ENCODE data around the gene ZNF598. TPM values are rescaled to one million over a fixed set of nuclear protein-coding genes. Genes with fewer than 3 reads are reported as not detected.
A peak's percentile ranks its signal among the peaks of the same experiment; 100 is the strongest.

ZNF598 gene
- total and polyA plus RNA-seq, 2 of the 13 experiments (the other 11 are each of a cell fraction or from before 2014, with no cell fraction given): 13.5 to 14.2 TPM

GRCh38 chr16:1963806-1964505 lies 45.7 kb downstream of the ZNF598 start (continued):
- TF ChIP-seq ZNF709 (CRISPR knock-in tag; IDR thresholded peaks at IDR 0.05) (0 out of 2 replicates have a peak, but pooled peaks have one; percentile 21), ZSCAN30 (CRISPR knock-in tag; IDR thresholded peaks at IDR 0.05) (no peak), ZFAT (CRISPR knock-in tag; conservative IDR thresholded peaks at IDR 0.05) (no peak), ZNF780A (CRISPR knock-in tag; IDR thresholded peaks at IDR 0.05) (no peak; the same call in 1 of the 2 replicates), CHCHD3 (CRISPR knock-in tag; IDR thresholded peaks at IDR 0.05) (no peak), ZNF451 (CRISPR knock-in tag; IDR thresholded peaks at IDR 0.05) (no peak), DDIT3 (CRISPR knock-in tag; IDR thresholded peaks at IDR 0.05) (no peak), HNF4G (IDR thresholded peaks at IDR 0.05; ENCODE audit: borderline replicate concordance, low read depth, low read length) (no peak), HNF4G (CRISPR knock-in tag; IDR thresholded peaks at IDR 0.05; ENCODE audit: borderline replicate concordance, low read depth) (no peak), POGK (CRISPR knock-in tag; conservative IDR thresholded peaks at IDR 0.05) (no peak; the same call in 1 of the 2 replicates), TSC22D2 (CRISPR knock-in tag; IDR thresholded peaks at IDR 0.05; ENCODE audit: borderline replicate concordance) (no peak), EHMT2 (IDR thresholded peaks at IDR 0.05; ENCODE audit: borderline replicate concordance, low read depth, low read length) (no peak), TERF1 (CRISPR knock-in tag; IDR thresholded peaks at IDR 0.05) (no peak; the same call in 1 of the 2 replicates), DMAP1 (CRISPR knock-in tag; IDR thresholded peaks at IDR 0.05) (no peak), MAFF (IDR thresholded peaks at IDR 0.05; ENCODE audit: low read depth, low read length) (no peak), MLX (CRISPR knock-in tag; IDR thresholded peaks at IDR 0.05) (no peak), MXI1 (IDR thresholded peaks at IDR 0.05; ENCODE audit: borderline replicate concordance, low read depth, low read length) (peak; percentile 32; the same call in 1 of the 3 replicates), ZNF343 (CRISPR knock-in tag; IDR thresholded peaks at IDR 0.05) (no peak), ZBTB7B (CRISPR knock-in tag; IDR thresholded peaks at IDR 0.05) (no peak), TBP (CRISPR knock-in tag; IDR thresholded peaks at IDR 0.05) (no peak), ZBTB34 (CRISPR knock-in tag; IDR thresholded peaks at IDR 0.05) (no peak), ZNF124 (CRISPR knock-in tag; IDR thresholded peaks at IDR 0.05) (no peak), ARID2 (CRISPR knock-in tag; IDR thresholded peaks at IDR 0.05; ENCODE audit: borderline replicate concordance) (no peak), HOMEZ (CRISPR knock-in tag; IDR thresholded peaks at IDR 0.05; ENCODE audit: low read depth) (no peak), ATF7-NPFF (CRISPR knock-in tag; IDR thresholded peaks at IDR 0.05; ENCODE audit: low read depth) (no peak)

Data from HepG2 (cell line).